ENCODE data around the gene KBTBD7.

- no peak for TF ChIP-seq ZNF768 (tag by site-specific recombination; IDR thresholded peaks at IDR 0.05)
- TF ChIP-seq CTCF (tag by site-specific recombination; IDR thresholded peaks at IDR 0.05), result no peak
- no peak for TF ChIP-seq ZBTB7A (tag by site-specific recombination; IDR thresholded peaks at IDR 0.05; ENCODE audit: low read depth)
- TF ChIP-seq ZNF785 (tag by site-specific recombination; IDR thresholded peaks at IDR 0.05), result no peak
- TF ChIP-seq ZFP69B (tag by site-specific recombination; IDR thresholded peaks at IDR 0.05), result no peak
- TF ChIP-seq REPIN1 (tag by site-specific recombination; IDR thresholded peaks at IDR 0.05; ENCODE audit: low read depth), result no peak
Measured at GRCh38 chr13:41159174-41159573, 35.2 kb downstream of the KBTBD7 start.

All from HEK293 (cell line).